ENCODE results near the gene ZNF280B. TPM values are rescaled to one million over a fixed set of nuclear protein-coding genes. Genes with fewer than 3 reads are reported as not detected.

Gene ZNF280B
- total RNA-seq, 5 donors from 2014 or later (not counting 1 experiment from before 2014, with no cell fraction given), result 1.8 to 2.1 (median 1.9) TPM

- H3K27ac ChIP-seq (ENCODE audit: low read length), result no peak overlapping the region
- ChIA-PET CTCF (no interaction called here), POLR2A (no interaction called here)
- H3K4me3 Mint-ChIP-seq, result no peak overlapping the region
- no peak overlapping the region for H3K27ac Mint-ChIP-seq
- H3K9me3 Mint-ChIP-seq, result no peaks in the 10 kb centered on the region
- WGBS (ENCODE audit: insufficient coverage), result 90% methylated on average over 2 of the region's 7 CpGs
- no peaks in the 10 kb centered on the region for H3K9me3 ChIP-seq
- no peak for DNase-seq
- no peaks in the 10 kb centered on the region for H3K4me1 Mint-ChIP-seq
- H3K4me1 ChIP-seq (ENCODE audit: control insufficient read depth in 1 of 2, extremely low read depth in 1 of 2, insufficient read depth in 2 of 2, low read length in 2 of 2), result no peaks in the 10 kb centered on the region
- H3K36me3 Mint-ChIP-seq, result no peaks in the 10 kb centered on the region
- no peaks in the 10 kb centered on the region for H3K36me3 ChIP-seq (ENCODE audit: control insufficient read depth in 2 of 2, extremely low read depth in 1 of 2, insufficient read depth in 1 of 2, low read length in 1 of 2)
- no peak for ATAC-seq (replicated peaks in 1 of 4)
- peaks cover 0 to 5% of the 10 kb centered on the region in 2 experiments for H3K27me3 ChIP-seq (replicated peaks in 1 of 2; ENCODE audit: control insufficient read depth in 2 of 2, extremely low read depth in 1 of 2, insufficient read depth in 2 of 2, low read length in 1 of 2)
- H3K27me3 Mint-ChIP-seq, result peaks cover 4 to 13% of the 10 kb centered on the region in 2 donors
- H3K4me3 ChIP-seq (ENCODE audit: control insufficient read depth in 1 of 2, extremely low read depth in 1 of 2, low read length in 1 of 2), result no peak overlapping the region
Observed at GRCh38 chr22:22531770-22532546, 23.4 kb upstream of the ZNF280B start.

- H3K36me3 ChIP-seq (ENCODE audit: control insufficient read depth in 2 of 2, extremely low read depth in 1 of 2, insufficient read depth in 1 of 2, low read length in 1 of 2), result no peaks in the 10 kb centered on the region
Observed at GRCh38 chr22:22528780-22529179, 20.2 kb upstream of the ZNF280B start.

GRCh38 chr22:22527312-22527711 lies 18.8 kb upstream of the ZNF280B start:
- Histone ChIP-seq H3K36me3 (ENCODE audit: control insufficient read depth in 2 of 2, extremely low read depth in 1 of 2, insufficient read depth in 1 of 2, low read length in 1 of 2) (no peaks in the 10 kb centered on the region), H3K4me1 (ENCODE audit: control insufficient read depth in 1 of 2, extremely low read depth in 1 of 2, insufficient read depth in 2 of 2, low read length in 2 of 2) (no peaks in the 10 kb centered on the region), H3K27ac (ENCODE audit: low read length) (no peak overlapping the region), H3K27me3 (replicated peaks in 1 of 2; ENCODE audit: control insufficient read depth in 2 of 2, extremely low read depth in 1 of 2, insufficient read depth in 2 of 2, low read length in 1 of 2) (peaks cover 0 to 10% of the 10 kb centered on the region in 2 experiments), H3K4me3 (ENCODE audit: control insufficient read depth in 1 of 2, extremely low read depth in 1 of 2, low read length in 1 of 2) (no peak overlapping the region), H3K9me3 (no peaks in the 10 kb centered on the region)
- H3K4me1 Mint-ChIP-seq, result no peaks in the 10 kb centered on the region
- DNase-seq (no peak), ATAC-seq (replicated peaks in 1 of 4) (no peak)
- ChIA-PET CTCF (no interaction called here), POLR2A (no interaction called here)
- H3K9me3 Mint-ChIP-seq, result no peaks in the 10 kb centered on the region
- peaks cover 9 to 26% of the 10 kb centered on the region in 2 donors for H3K27me3 Mint-ChIP-seq
- no peak overlapping the region for H3K4me3 Mint-ChIP-seq
- WGBS (ENCODE audit: insufficient coverage), result no CpG with 5 or more reads among the region's 5 CpGs
- no peaks in the 10 kb centered on the region for H3K36me3 Mint-ChIP-seq
- H3K27ac Mint-ChIP-seq, result no peak overlapping the region

More at GRCh38 chr22:22528780-22529179, 20.2 kb upstream of the ZNF280B start:
- CTCF ChIA-PET, result interaction anchor here in 1 of 2 donors (0.6 kb wide), 1 partner anchor 78 kb away, joined by 3 read pairs; no protein-coding TSS in a partner anchor
- POLR2A ChIA-PET, result no interaction called here
- DNase-seq, result no peak
- Mint-ChIP-seq H3K27ac (no peak overlapping the region), H3K4me1 (no peaks in the 10 kb centered on the region), H3K27me3 (peaks cover 6 to 21% of the 10 kb centered on the region in 2 donors), H3K36me3 (no peaks in the 10 kb centered on the region), H3K9me3 (no peaks in the 10 kb centered on the region), H3K4me3 (no peak overlapping the region)
- ATAC-seq (replicated peaks in 1 of 4), result no peak
- H3K27ac ChIP-seq (ENCODE audit: low read length), result no peak overlapping the region
- no peaks in the 10 kb centered on the region for H3K4me1 ChIP-seq (ENCODE audit: control insufficient read depth in 1 of 2, extremely low read depth in 1 of 2, insufficient read depth in 2 of 2, low read length in 2 of 2)
- no peak overlapping the region for H3K4me3 ChIP-seq (ENCODE audit: control insufficient read depth in 1 of 2, extremely low read depth in 1 of 2, low read length in 1 of 2)
- peaks cover 0 to 12% of the 10 kb centered on the region in 2 experiments for H3K27me3 ChIP-seq (replicated peaks in 1 of 2; ENCODE audit: control insufficient read depth in 2 of 2, extremely low read depth in 1 of 2, insufficient read depth in 2 of 2, low read length in 1 of 2)
- no peaks in the 10 kb centered on the region for H3K9me3 ChIP-seq
- WGBS (ENCODE audit: insufficient coverage), result 93% methylated on average over 2 of the region's 2 CpGs

- Mint-ChIP-seq H3K36me3 (no peaks in the 10 kb centered on the region), H3K27ac (no peak overlapping the region), H3K27me3 (peaks cover 11 to 26% of the 10 kb centered on the region in 2 donors), H3K4me3 (no peak overlapping the region), H3K4me1 (no peaks in the 10 kb centered on the region), H3K9me3 (no peaks in the 10 kb centered on the region)
- CTCF ChIA-PET, result no interaction called here
- POLR2A ChIA-PET, result no interaction called here
- peaks cover 0 to 10% of the 10 kb centered on the region in 2 experiments for H3K27me3 ChIP-seq (replicated peaks in 1 of 2; ENCODE audit: control insufficient read depth in 2 of 2, extremely low read depth in 1 of 2, insufficient read depth in 2 of 2, low read length in 1 of 2)
- H3K9me3 ChIP-seq, result no peaks in the 10 kb centered on the region
- no peaks in the 10 kb centered on the region for H3K36me3 ChIP-seq (ENCODE audit: control insufficient read depth in 2 of 2, extremely low read depth in 1 of 2, insufficient read depth in 1 of 2, low read length in 1 of 2)
- H3K4me3 ChIP-seq (ENCODE audit: control insufficient read depth in 1 of 2, extremely low read depth in 1 of 2, low read length in 1 of 2), result no peak overlapping the region
- ATAC-seq (replicated peaks in 1 of 4), result no peak
- WGBS (ENCODE audit: insufficient coverage), result 89% methylated on average over 1 of the region's 4 CpGs
- no peaks in the 10 kb centered on the region for H3K4me1 ChIP-seq (ENCODE audit: control insufficient read depth in 1 of 2, extremely low read depth in 1 of 2, insufficient read depth in 2 of 2, low read length in 2 of 2)
- H3K27ac ChIP-seq (ENCODE audit: low read length), result no peak overlapping the region
- DNase-seq, result no peak
Observed at GRCh38 chr22:22526125-22526912, 17.8 kb upstream of the ZNF280B start.

- Histone ChIP-seq H3K27ac (ENCODE audit: low read length) (no peak overlapping the region), H3K4me3 (ENCODE audit: control insufficient read depth in 1 of 2, extremely low read depth in 1 of 2, low read length in 1 of 2) (no peak overlapping the region), H3K4me1 (ENCODE audit: control insufficient read depth in 1 of 2, extremely low read depth in 1 of 2, insufficient read depth in 2 of 2, low read length in 2 of 2) (no peaks in the 10 kb centered on the region), H3K36me3 (ENCODE audit: control insufficient read depth in 2 of 2, extremely low read depth in 1 of 2, insufficient read depth in 1 of 2, low read length in 1 of 2) (no peaks in the 10 kb centered on the region), H3K27me3 (replicated peaks in 1 of 2; ENCODE audit: control insufficient read depth in 2 of 2, extremely low read depth in 1 of 2, insufficient read depth in 2 of 2, low read length in 1 of 2) (peaks cover 0 to 12% of the 10 kb centered on the region in 2 experiments), H3K9me3 (no peaks in the 10 kb centered on the region)
- ATAC-seq (replicated peaks in 1 of 4), result no peak
- H3K4me3 Mint-ChIP-seq, result no peak overlapping the region
- H3K36me3 Mint-ChIP-seq, result no peaks in the 10 kb centered on the region
- DNase-seq, result no peak
- H3K4me1 Mint-ChIP-seq, result no peaks in the 10 kb centered on the region
- H3K9me3 Mint-ChIP-seq, result no peaks in the 10 kb centered on the region
- H3K27me3 Mint-ChIP-seq, result peaks cover 18 to 19% of the 10 kb centered on the region in 2 donors
- POLR2A ChIA-PET, result no interaction called here
- H3K27ac Mint-ChIP-seq, result no peak overlapping the region
- CTCF ChIA-PET, result no interaction called here
- WGBS (ENCODE audit: insufficient coverage), result 90% methylated on average over 4 of the region's 6 CpGs
Observed at GRCh38 chr22:22523494-22523893, 15.0 kb upstream of the ZNF280B start.

- DNase-seq (no peak), ATAC-seq (replicated peaks in 1 of 4) (no peak)
- Mint-ChIP-seq H3K4me1 (no peaks in the 10 kb centered on the region), H3K27me3 (peaks cover 20 to 21% of the 10 kb centered on the region in 2 donors), H3K27ac (no peak overlapping the region), H3K4me3 (no peak overlapping the region), H3K9me3 (no peaks in the 10 kb centered on the region), H3K36me3 (no peaks in the 10 kb centered on the region)
- Histone ChIP-seq H3K27me3 (replicated peaks in 1 of 2; ENCODE audit: control insufficient read depth in 2 of 2, extremely low read depth in 1 of 2, insufficient read depth in 2 of 2, low read length in 1 of 2) (peaks cover 0 to 13% of the 10 kb centered on the region in 2 experiments), H3K4me1 (ENCODE audit: control insufficient read depth in 1 of 2, extremely low read depth in 1 of 2, insufficient read depth in 2 of 2, low read length in 2 of 2) (no peaks in the 10 kb centered on the region), H3K9me3 (no peaks in the 10 kb centered on the region), H3K36me3 (ENCODE audit: control insufficient read depth in 2 of 2, extremely low read depth in 1 of 2, insufficient read depth in 1 of 2, low read length in 1 of 2) (no peaks in the 10 kb centered on the region), H3K27ac (ENCODE audit: low read length) (no peak overlapping the region), H3K4me3 (ENCODE audit: control insufficient read depth in 1 of 2, extremely low read depth in 1 of 2, low read length in 1 of 2) (no peak overlapping the region)
- ChIA-PET POLR2A (no interaction called here), CTCF (no interaction called here)
- WGBS (ENCODE audit: insufficient coverage), result 96% methylated on average over 4 of the region's 8 CpGs
Observed at GRCh38 chr22:22521631-22522030, 13.1 kb upstream of the ZNF280B start.
